HepG2 (cell line): Measurements from ENCODE around the gene ADCY9.

Experiments
- CHD2 ChIP-seq: IDR thresholded peaks from 2 replicates; pipeline ENCODE4 v1.6.1; 2011; ENCODE audit warnings: low read depth, low read length, improper control_type of control experiment
- EZH2 ChIP-seq: conservative IDR thresholded peaks from 2 replicates; pipeline ENCODE4 v1.6.1; 2012; ENCODE audit warnings: mild to moderate bottlenecking, low read depth, low read length, moderate library complexity
- FOXA1 ChIP-seq, 2 experiments: fragments of 450-650 bp in 1 of 2; sonication (generic) in 1 of 2; formaldehyde crosslinking in 1 of 2; IDR thresholded peaks; 2 replicates each; pipeline versions ENCODE4 v1.4.0 to v1.6.1; 2016 to 2020; ENCODE audit warnings: missing genetic modification reagents in 1 of 2
- GZF1 ChIP-seq: sonication (generic); formaldehyde crosslinking; IDR thresholded peaks from 2 replicates; pipeline ENCODE4 v1.5.1; 2020; ENCODE audit warnings: mild to moderate bottlenecking, missing genetic modification reagents
- LCORL ChIP-seq, 2 experiments: fragments of 450-650 bp in 1 of 2; sonication (generic) in 1 of 2; formaldehyde crosslinking in 1 of 2; IDR thresholded peaks; 2 replicates each; pipeline versions ENCODE4 v1.5.0 to v1.6.1; 2017 to 2020; ENCODE audit warnings: antibody characterized with exemption in 1 of 2, missing genetic modification reagents in 1 of 2
- SMAD3 ChIP-seq: sonication (generic); formaldehyde crosslinking; IDR thresholded peaks from 2 replicates; pipeline ENCODE4 v1.4.0; 2020; ENCODE audit warnings: missing genetic modification reagents
- SUZ12 ChIP-seq: fragments of 150-350 bp; IDR thresholded peaks from 2 replicates; pipeline ENCODE4 v1.6.1; 2014; ENCODE audit warnings: low read depth, low read length
- TCF7L2 ChIP-seq: IDR thresholded peaks from 2 replicates; pipeline ENCODE4 v1.6.1; 2011; ENCODE audit warnings: mild to moderate bottlenecking, low read depth, low read length, moderate library complexity
- ZNF616 ChIP-seq: sonication (generic); formaldehyde crosslinking; IDR thresholded peaks from 2 replicates; pipeline ENCODE4 v1.5.0; 2020; ENCODE audit warnings: low read depth, mild to moderate bottlenecking, missing genetic modification reagents

DNA sequence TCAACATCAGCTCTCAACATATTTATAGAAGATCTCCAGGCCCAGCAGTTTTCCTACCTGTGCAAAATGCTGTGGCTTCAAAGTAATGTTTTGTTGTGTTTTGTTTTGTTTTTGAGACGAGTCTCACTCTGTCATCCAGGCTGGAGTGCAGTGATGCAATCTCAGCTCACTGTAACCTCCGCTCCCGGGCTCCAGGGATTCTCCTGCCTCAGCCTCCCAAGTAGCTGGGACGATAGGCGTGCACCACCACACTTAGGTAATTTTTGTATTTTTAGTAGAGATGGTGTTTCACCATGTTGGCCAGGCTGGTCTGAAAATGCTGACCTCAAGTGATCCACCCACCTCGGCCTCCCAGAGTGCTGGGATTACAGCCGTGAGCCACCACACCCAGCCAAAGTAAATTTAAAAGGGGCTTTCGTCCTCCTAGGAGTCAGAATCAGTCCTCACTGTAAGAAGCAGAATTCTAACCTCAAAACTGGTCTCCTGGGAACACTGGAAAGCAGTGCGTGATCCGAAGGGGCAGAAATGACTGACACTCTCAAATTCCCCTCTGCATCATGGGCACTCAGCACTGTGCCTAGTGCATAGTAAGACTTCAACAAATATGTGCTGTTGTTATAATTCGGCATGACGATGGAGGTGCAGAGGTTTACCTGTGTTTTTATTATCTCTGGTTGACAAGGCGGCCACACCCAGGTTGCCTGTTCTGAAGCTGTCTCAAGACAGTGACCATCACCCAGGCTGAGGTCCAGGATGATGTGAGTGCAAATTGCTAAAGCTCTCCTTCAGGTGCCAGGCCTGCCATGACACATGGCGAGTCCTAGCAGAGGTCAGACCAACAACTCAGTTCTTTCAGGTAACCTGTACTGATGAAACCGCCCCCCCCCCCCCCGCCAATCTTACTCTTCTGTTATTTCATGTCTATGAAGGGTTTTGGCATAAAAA, 59.8 kb downstream of the ADCY9 start:
- no peak for TF ChIP-seq SUZ12
- no peak for TF ChIP-seq LCORL (IDR thresholded peaks at IDR 0.05)
- no peak for TF ChIP-seq LCORL (CRISPR knock-in tag; IDR thresholded peaks at IDR 0.05)
- no peak for TF ChIP-seq CHD2
- TF ChIP-seq SMAD3 (CRISPR knock-in tag): no peak
- no peak for TF ChIP-seq EZH2
- no peak for TF ChIP-seq GZF1
- no peak for TF ChIP-seq FOXA1 (IDR thresholded peaks at IDR 0.05)
- TF ChIP-seq FOXA1 (CRISPR knock-in tag; IDR thresholded peaks at IDR 0.05): no peak
- no peak for TF ChIP-seq ZNF616
- TF ChIP-seq TCF7L2: no peak
